Right forelimb (tissue), 1 donor: ENCODE results near the gene SLX9.

Experiments used
- DNase-seq: peaks from one replicate; pipeline ENCODE4 v3.0.0-alpha.2; 2018

The SLX9 gene

GRCh38 chr21:44948426-44949120, 8.7 kb downstream of the SLX9 start:
- DNase-seq, result no peak

GRCh38 chr21:44949161-44949778, 9.4 kb downstream of the SLX9 start:
- DNase-seq, result no peak

- peak; percentile 86 for DNase-seq
Observed at GRCh38 chr21:44949779-44950198, 10.0 kb downstream of the SLX9 start.

GRCh38 chr21:44950351-44950750, 10.5 kb downstream of the SLX9 start:
- DNase-seq, result no peak

GRCh38 chr21:44951186-44951915, 11.5 kb downstream of the SLX9 start:
- DNase-seq, result no peak

GRCh38 chr21:44952116-44952928, 12.5 kb downstream of the SLX9 start:
- DNase-seq, result no peak

- DNase-seq, result no peak
Observed at GRCh38 chr21:44952929-44953627, 13.2 kb downstream of the SLX9 start.

- DNase-seq, result no peak
Observed at GRCh38 chr21:44953628-44954021, 13.8 kb downstream of the SLX9 start.

GRCh38 chr21:44954281-44954771, 14.5 kb downstream of the SLX9 start:
- no peak for DNase-seq

- DNase-seq, result no peak
Observed at GRCh38 chr21:44955141-44955797, 15.4 kb downstream of the SLX9 start.

GRCh38 chr21:44955798-44956175, 16.0 kb downstream of the SLX9 start:
- DNase-seq, result no peak

- no peak for DNase-seq
Observed at GRCh38 chr21:44956356-44957046, 16.7 kb downstream of the SLX9 start.

- DNase-seq, result no peak
Observed at GRCh38 chr21:44957047-44957831, 17.4 kb downstream of the SLX9 start.

GRCh38 chr21:44957901-44958451, 18.1 kb downstream of the SLX9 start:
- peak; percentile 59 for DNase-seq

GRCh38 chr21:44958471-44959191, 18.8 kb downstream of the SLX9 start:
- DNase-seq, result peak; percentile 91

- no peak for DNase-seq
Observed at GRCh38 chr21:44959376-44960091, 19.7 kb downstream of the SLX9 start.

- DNase-seq, result no peak
Observed at GRCh38 chr21:44960141-44961092, 20.6 kb downstream of the SLX9 start.
